GM12864 (cell line): Measurements from ENCODE around the gene FZD10.

Source experiments
- DNase-seq: peaks from one replicate; pipeline ENCODE4 v3.0.0-alpha.2; 2011; ENCODE audit warnings: low read depth
- H3K4me3 ChIP-seq: 2 replicates; pipeline ENCODE4 v1.5.1; 2011; ENCODE audit warnings: mild to moderate bottlenecking, low read depth, low read length, control low read depth
- TF ChIP-seq, protein P1 (sequence below): IDR thresholded peaks from 2 replicates; pipeline ENCODE4 v1.5.1; 2011; ENCODE audit warnings: low read depth, mild to moderate bottlenecking, moderate library complexity, low read length, control low read depth, inconsistent platforms; ENCODE audit errors: missing control alignments

FZD10 gene

DNA sequence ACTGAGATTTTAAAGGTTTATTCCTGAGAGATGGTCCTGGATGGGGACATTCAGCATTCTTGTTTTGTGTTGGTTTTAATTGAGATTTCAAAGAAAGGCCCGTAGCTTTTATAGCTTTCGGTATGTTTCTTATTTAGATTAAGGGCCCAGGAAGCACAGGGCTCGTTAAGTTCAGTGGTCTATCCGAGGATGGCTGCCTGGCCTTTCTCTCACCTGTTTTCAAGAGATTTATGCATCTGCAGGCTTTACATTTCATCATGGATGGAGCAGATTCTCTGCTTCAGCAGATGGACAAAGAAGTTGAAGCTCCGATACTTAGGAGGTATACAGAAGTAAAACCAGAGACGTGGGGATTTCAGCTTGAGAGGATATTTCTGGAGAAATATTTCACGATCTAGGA, 16.0 kb downstream of the FZD10 start:
- no peak overlapping the region for H3K4me3 ChIP-seq
- DNase-seq = no peak
- TF ChIP-seq, protein P1, sequence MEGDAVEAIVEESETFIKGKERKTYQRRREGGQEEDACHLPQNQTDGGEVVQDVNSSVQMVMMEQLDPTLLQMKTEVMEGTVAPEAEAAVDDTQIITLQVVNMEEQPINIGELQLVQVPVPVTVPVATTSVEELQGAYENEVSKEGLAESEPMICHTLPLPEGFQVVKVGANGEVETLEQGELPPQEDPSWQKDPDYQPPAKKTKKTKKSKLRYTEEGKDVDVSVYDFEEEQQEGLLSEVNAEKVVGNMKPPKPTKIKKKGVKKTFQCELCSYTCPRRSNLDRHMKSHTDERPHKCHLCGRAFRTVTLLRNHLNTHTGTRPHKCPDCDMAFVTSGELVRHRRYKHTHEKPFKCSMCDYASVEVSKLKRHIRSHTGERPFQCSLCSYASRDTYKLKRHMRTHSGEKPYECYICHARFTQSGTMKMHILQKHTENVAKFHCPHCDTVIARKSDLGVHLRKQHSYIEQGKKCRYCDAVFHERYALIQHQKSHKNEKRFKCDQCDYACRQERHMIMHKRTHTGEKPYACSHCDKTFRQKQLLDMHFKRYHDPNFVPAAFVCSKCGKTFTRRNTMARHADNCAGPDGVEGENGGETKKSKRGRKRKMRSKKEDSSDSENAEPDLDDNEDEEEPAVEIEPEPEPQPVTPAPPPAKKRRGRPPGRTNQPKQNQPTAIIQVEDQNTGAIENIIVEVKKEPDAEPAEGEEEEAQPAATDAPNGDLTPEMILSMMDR = no peak

DNA sequence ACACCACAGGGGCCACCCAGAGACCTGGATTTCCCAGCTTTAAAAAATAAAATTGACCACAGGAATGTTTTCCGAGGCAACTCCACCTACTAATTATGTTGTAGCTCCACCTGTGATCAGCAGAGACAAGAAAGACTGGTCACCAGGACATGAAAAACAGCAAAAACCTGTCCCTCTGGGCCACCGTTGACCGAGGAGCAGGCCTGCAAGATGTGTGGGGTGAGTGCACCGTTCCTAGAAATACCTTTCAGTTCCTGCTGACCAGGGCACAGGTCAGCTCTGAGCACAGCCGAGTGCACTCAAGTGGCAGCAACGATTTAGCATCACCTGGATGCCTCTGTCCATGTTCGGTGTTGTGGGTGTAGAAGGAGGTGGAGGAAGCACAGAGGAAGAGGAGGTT, 16.9 kb downstream of the FZD10 start:
- DNase-seq = no peak
- no peak overlapping the region for H3K4me3 ChIP-seq
- TF ChIP-seq, protein P1 = no peak

DNA sequence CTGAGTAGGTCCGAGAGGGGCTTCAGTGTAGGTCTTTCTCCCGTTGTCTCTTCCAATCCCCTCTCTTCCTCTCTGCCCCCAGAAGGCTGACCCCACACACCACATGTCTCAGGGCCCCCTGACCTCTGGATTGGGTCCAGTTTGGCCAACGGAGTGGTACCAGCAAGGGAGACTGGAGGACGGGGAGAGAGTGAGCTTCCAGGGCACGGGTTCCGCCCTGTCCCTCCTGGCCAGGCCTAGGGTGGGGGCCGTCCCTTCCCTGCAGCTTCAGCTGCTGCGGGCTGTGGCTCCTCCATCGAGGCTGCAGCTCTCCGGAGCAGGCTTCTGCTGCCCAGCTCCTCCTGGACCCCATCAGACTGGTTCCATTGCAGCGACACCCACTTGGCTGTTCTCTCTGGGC, 17.4 kb downstream of the FZD10 start:
- TF ChIP-seq, protein P1 = no peak
- H3K4me3 ChIP-seq = no peak overlapping the region
- no peak for DNase-seq

DNA sequence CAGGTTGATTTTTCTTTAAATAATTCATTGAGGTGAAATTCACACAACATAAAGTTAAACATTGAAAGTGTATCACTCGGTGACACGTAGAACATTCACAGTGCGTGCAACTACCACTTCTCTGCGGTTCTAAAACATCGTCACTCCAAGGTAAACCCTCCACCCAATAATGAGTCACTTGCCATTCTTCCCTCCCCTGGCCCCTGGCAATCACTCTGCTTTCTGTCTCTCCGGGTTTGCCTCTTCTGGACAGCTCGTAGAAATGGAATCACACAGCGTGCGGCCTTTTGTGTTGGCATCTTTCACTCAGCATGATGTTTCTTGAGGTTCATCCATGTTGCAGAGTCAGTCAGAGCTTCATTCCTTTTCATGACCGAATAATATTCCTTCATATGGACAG, 18.9 kb downstream of the FZD10 start:
- H3K4me3 ChIP-seq = no peak overlapping the region
- no peak for DNase-seq
- TF ChIP-seq, protein P1 = no peak

DNA sequence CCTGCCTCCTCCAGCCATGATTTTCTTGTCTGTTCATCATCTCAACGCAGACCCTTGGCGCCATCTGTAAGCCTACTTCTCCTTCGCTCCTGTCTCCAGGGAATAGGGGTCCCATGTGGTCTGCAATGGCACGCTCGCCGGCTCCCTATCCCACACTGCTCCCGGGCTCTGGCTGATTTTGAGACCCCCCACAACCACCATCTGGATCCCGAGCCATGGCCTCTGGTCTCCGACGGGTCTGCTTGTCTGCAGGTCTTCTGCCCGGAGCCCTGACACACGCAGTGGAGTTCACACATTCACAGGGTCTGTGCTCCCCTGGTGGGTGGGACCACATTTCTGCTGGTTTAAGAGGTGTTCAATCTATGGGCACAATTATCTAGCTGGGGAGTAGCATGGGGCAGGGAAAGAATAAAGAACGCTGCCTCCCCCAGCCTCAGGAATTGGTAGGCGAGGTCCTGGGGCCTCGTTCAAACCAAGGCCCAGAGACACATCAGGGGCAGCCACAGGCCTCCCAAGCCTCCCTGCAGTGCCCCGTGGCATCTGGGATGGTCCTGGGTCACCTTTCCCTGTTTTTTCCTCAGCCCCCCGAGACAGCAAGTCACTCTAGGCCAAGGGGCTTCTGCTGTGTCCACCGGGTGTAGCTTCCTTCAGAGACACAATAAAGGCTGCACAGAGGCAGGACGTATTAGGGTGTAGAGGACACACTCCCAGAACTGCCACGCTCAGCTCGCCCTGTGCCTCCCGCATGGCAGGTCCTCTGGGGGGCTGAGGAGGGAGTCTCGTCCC, 21.5 kb downstream of the FZD10 start:
- TF ChIP-seq, protein P1 = no peak
- H3K4me3 ChIP-seq = no peak overlapping the region
- DNase-seq = no peak

DNA sequence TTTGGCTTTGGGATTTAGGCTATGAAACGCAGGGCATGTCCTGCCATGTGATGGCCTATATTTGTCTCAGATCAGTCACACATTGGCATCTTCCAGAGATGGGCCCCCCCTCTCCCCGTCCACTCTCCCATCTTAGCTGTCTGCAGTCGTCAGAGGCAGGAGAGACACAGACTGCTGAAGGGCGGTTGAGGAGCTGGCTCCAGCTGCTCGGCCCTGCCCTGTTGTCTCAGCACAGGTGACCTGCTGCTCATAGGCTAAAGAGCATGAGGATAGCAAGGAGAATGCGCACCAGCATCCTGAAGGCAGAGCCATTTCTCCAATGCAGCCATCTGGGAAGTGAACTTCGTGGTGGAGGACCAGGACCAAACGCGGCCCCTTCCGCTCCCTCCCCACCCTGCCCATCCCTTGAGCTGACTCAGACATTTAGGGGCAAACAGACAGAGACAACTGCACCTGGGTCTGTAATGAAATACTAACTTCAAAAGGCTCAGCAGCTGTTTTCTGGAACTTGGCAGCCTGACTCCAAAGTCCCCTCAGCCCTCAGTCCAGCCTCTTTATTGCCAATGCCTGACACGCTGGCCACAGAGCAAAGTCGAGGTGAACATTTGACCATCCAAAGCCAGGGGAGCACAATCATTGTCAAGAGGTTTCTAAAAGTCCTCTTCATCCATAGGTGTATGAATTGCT, 22.3 kb downstream of the FZD10 start:
- TF ChIP-seq, protein P1 = no peak
- DNase-seq = no peak
- no peak overlapping the region for H3K4me3 ChIP-seq
